Measurements from ENCODE around the gene CFL2. TPM values are rescaled to one million over a fixed set of nuclear protein-coding genes. Genes with fewer than 3 reads are reported as not detected.

The CFL2 gene
- total RNA-seq: 10 to 100 TPM; 13.7 to 16.5 TPM
- polyA plus RNA-seq (2013, experiment 1 of 2): 53.8 TPM
- polyA plus RNA-seq (2013, experiment 2 of 2): 44.6 TPM
- long read RNA-seq, experiment 1, full-length matches to known transcripts: 7 of 11 reads
- long read RNA-seq, experiment 1, partial matches to known transcripts: 1 of 11 reads
- long read RNA-seq, experiment 1, other reads (novel, unspliced or antisense): 3 of 11 reads
- long read RNA-seq, experiment 2, full-length matches to known transcripts: 20 of 24 reads
- long read RNA-seq, experiment 2, partial matches to known transcripts: 0 of 24 reads
- long read RNA-seq, experiment 2, other reads (novel, unspliced or antisense): 4 of 24 reads
- long read RNA-seq, experiment 3, full-length matches to known transcripts: 58 of 62 reads
- long read RNA-seq, experiment 3, partial matches to known transcripts: 3 of 62 reads
- long read RNA-seq, experiment 3, other reads (novel, unspliced or antisense): 1 of 62 reads
- long read RNA-seq, experiment 4, full-length matches to known transcripts: 25 of 26 reads
- long read RNA-seq, experiment 4, partial matches to known transcripts: 1 of 26 reads
- long read RNA-seq, experiment 4, other reads (novel, unspliced or antisense): 0 of 26 reads

DNA sequence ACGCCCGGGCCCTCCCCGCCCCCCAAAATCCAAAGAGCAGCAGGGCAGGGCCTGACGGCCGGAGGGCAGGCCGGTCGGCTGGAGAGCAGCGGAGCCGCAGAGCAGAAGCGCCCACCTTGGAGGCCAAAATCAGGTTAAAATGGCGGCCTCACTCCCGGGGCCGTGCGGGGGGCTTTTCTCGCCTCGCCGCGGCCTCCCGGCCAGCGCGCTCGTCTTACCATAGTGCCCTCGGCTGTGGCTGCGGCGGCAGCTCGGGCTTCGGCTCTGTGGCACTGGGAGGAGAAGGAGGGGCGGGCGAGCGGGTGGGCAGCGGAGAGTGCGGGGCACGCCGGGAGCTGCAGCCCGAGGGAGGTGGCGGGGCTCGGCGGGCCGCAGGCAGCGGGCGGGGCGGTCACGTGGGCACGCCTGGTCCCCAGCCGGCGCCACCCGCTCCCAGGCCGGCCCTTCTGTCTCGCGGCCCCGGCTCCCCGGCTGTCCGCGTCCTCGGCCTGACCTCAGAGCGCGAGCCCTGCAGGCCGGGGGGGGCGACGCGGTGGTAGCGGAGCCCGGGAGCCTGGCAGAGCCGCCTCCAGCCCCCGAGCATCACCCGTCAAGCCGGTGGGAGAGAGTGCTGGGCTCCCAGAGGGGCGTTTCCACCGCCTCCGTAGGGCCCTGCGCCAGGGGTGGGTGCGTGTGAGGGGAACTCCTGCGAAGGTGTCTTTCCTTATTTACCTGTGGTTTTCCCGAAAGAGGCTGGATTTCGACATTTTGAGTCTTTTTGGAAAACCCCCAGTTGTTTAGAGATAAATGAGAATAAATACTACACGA lies at the start of gene CFL2:
Gene CFL2 (minus strand): TSS at position 274 of the 807 bp plus-strand sequence. CDS start 53 bp downstream, at position 221.
- Mint-ChIP-seq H3K4me1 (peaks cover 9% of the 10 kb centered on the region), H3K36me3 (ENCODE audit: low read depth) (peaks cover 5% of the 10 kb centered on the region), H3K9me3 (no peaks in the 10 kb centered on the region), H3K4me3 (peak within 1 kb of the TSS; percentile 86), H3K27ac (peak within 1 kb of the TSS; percentile 91), H3K27me3 (ENCODE audit: insufficient read depth) (peaks cover 10% of the 10 kb centered on the region)
- H3K9me3 ChIP-seq (ENCODE audit: control insufficient read depth, low read length): no peaks in the 10 kb centered on the region
- H3K4me3 ChIP-seq (ENCODE audit: low read length): peak within 1 kb of the TSS; percentile 89
- TF ChIP-seq, protein P1, sequence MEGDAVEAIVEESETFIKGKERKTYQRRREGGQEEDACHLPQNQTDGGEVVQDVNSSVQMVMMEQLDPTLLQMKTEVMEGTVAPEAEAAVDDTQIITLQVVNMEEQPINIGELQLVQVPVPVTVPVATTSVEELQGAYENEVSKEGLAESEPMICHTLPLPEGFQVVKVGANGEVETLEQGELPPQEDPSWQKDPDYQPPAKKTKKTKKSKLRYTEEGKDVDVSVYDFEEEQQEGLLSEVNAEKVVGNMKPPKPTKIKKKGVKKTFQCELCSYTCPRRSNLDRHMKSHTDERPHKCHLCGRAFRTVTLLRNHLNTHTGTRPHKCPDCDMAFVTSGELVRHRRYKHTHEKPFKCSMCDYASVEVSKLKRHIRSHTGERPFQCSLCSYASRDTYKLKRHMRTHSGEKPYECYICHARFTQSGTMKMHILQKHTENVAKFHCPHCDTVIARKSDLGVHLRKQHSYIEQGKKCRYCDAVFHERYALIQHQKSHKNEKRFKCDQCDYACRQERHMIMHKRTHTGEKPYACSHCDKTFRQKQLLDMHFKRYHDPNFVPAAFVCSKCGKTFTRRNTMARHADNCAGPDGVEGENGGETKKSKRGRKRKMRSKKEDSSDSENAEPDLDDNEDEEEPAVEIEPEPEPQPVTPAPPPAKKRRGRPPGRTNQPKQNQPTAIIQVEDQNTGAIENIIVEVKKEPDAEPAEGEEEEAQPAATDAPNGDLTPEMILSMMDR (conservative IDR thresholded peaks at IDR 0.05): no peak
- peak; percentile 94 for DNase-seq
- peak within 1 kb of the TSS; percentile 65 for H3K9ac ChIP-seq (ENCODE audit: extremely low read depth, low read length, poor library complexity, severe bottlenecking)
- H3K27me3 ChIP-seq (ENCODE audit: control insufficient read depth, insufficient read depth, low read length, poor library complexity, severe bottlenecking): peaks cover 9% of the 10 kb centered on the region
- no peaks in the 10 kb centered on the region for H3K4me1 ChIP-seq (ENCODE audit: control insufficient read depth, insufficient read depth, low read length)
- 1 to 2% methylated on average over 22 to 76 of the region's 76 CpGs for WGBS, 2 experiments (ENCODE audit: insufficient coverage in 1 of 2, insufficient read length in 1 of 2)
- H3K36me3 ChIP-seq (ENCODE audit: control insufficient read depth, insufficient read depth, low read length): peaks cover 16% of the 10 kb centered on the region
- H3K27ac ChIP-seq (ENCODE audit: low read depth, low read length): peak within 1 kb of the TSS; percentile 33

DNA sequence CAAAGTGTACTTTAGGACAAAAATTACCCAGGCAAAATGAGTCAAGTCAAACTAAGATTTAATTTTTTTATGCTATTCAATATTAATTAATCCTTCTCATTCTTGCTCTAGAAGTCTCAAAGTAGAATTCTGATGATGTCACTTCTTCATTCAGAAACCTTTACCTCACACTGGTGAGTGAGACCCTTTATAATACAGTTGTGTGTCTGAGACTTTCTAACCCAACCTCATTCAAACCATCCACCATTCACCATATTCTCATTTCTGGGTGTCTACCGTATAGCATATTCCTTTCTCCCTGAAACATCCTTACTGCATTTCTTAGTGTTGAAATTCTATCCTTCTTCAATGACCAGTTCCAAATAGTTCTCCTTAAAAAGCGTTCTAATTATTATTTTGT lies 40.8 kb upstream of the CFL2 start:
- Mint-ChIP-seq H3K27ac (no peak overlapping the region), H3K36me3 (ENCODE audit: low read depth) (peaks cover 33% of the 10 kb centered on the region), H3K4me3 (no peak overlapping the region), H3K27me3 (ENCODE audit: insufficient read depth) (no peaks in the 10 kb centered on the region), H3K4me1 (no peaks in the 10 kb centered on the region), H3K9me3 (no peaks in the 10 kb centered on the region)
- TF ChIP-seq, protein P1 (conservative IDR thresholded peaks at IDR 0.05): no peak
- Histone ChIP-seq H3K27me3 (ENCODE audit: control insufficient read depth, insufficient read depth, low read length, poor library complexity, severe bottlenecking) (no peaks in the 10 kb centered on the region), H3K27ac (ENCODE audit: low read depth, low read length) (no peak overlapping the region), H3K9me3 (ENCODE audit: control insufficient read depth, low read length) (no peaks in the 10 kb centered on the region), H3K4me1 (ENCODE audit: control insufficient read depth, insufficient read depth, low read length) (no peaks in the 10 kb centered on the region), H3K36me3 (ENCODE audit: control insufficient read depth, insufficient read depth, low read length) (peaks cover 56% of the 10 kb centered on the region), H3K9ac (ENCODE audit: extremely low read depth, low read length, poor library complexity, severe bottlenecking) (no peak overlapping the region), H3K4me3 (ENCODE audit: low read length) (no peak overlapping the region)
- WGBS, 2 experiments (ENCODE audit: insufficient coverage in 1 of 2, insufficient read length in 1 of 2): 93 to 100% methylated on average over 2 of the region's 2 CpGs
- no peak for DNase-seq

DNA sequence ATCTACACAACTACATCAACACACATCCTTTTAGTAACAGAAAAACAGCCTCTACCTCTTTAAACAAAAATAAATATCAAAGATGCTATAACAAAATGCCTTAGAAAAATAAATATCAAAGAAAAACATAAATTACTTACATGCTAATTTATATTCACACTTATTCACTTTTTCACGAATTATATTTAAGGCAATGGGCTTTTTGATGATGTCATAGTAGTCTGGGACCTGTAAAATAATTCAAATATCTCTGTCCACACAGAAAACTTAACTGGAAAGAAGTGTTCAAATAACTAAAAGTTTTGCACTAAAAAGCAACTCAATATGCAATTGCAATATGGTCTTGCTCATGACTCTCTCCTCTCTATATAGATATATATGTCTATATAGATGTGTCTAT lies 40.3 kb upstream of the CFL2 start:
- WGBS, 2 experiments (ENCODE audit: insufficient coverage in 1 of 2, insufficient read length in 1 of 2): 80% methylated on average over 1 of the region's 1 CpG; no CpG with 5 or more reads in 1 of the 2 experiments
- Mint-ChIP-seq H3K27ac (no peak overlapping the region), H3K36me3 (ENCODE audit: low read depth) (peaks cover 31% of the 10 kb centered on the region), H3K27me3 (ENCODE audit: insufficient read depth) (no peaks in the 10 kb centered on the region), H3K4me1 (no peaks in the 10 kb centered on the region), H3K9me3 (no peaks in the 10 kb centered on the region), H3K4me3 (no peak overlapping the region)
- no peak overlapping the region for H3K9ac ChIP-seq (ENCODE audit: extremely low read depth, low read length, poor library complexity, severe bottlenecking)
- H3K4me1 ChIP-seq (ENCODE audit: control insufficient read depth, insufficient read depth, low read length): no peaks in the 10 kb centered on the region
- H3K4me3 ChIP-seq (ENCODE audit: low read length): no peak overlapping the region
- no peaks in the 10 kb centered on the region for H3K9me3 ChIP-seq (ENCODE audit: control insufficient read depth, low read length)
- no peak for DNase-seq
- H3K27me3 ChIP-seq (ENCODE audit: control insufficient read depth, insufficient read depth, low read length, poor library complexity, severe bottlenecking): no peaks in the 10 kb centered on the region
- H3K36me3 ChIP-seq (ENCODE audit: control insufficient read depth, insufficient read depth, low read length): peaks cover 53% of the 10 kb centered on the region
- TF ChIP-seq, protein P1 (conservative IDR thresholded peaks at IDR 0.05): no peak
- H3K27ac ChIP-seq (ENCODE audit: low read depth, low read length): no peak overlapping the region
